Activated CD4-positive, alpha-beta T cell treated with anti-CD3 and anti-CD28 coated beads for 36 hours (primary cell): ENCODE data around the gene KRT86. TPM values are rescaled to one million over a fixed set of nuclear protein-coding genes. Genes with fewer than 3 reads are reported as not detected.
"Not testable (repeated sequence)": the region's sequence is repeated elsewhere in the genome, so short reads cannot be mapped to it uniquely, and the experiment has no call there.

Experiments used
- ATAC-seq: fragments of 200-7000 bp; cut with Tn5 transposase; one replicate; pipeline ENCODE4 v1.10.0; 2021; ENCODE audit warnings: mild to moderate bottlenecking, moderate library complexity
- CTCF ChIA-PET: fragments of 350-600 bp; sonication (Branson Sonifier 250); formaldehyde crosslinking; loops from one replicate; lab custom pipeline; 2021; ENCODE audit warnings: antibody characterized with exemption; lab: Charles Lee
- POLR2A ChIA-PET: fragments of 350-600 bp; sonication (Branson Sonifier 250); formaldehyde crosslinking; loops from one replicate; lab custom pipeline; 2021; ENCODE audit warnings: antibody characterized with exemption, inconsistent platforms; lab: Charles Lee
- DNase-seq: peaks from one replicate; pipeline ENCODE4 v3.0.0-alpha.2; 2020
- H3K27ac Mint-ChIP-seq: one replicate; pipeline ENCODE4 v1.8.0; 2021; ENCODE audit warnings: mixed read lengths
- H3K27me3 Mint-ChIP-seq: one replicate; pipeline ENCODE4 v1.8.0; 2021; ENCODE audit warnings: mixed read lengths
- H3K36me3 Mint-ChIP-seq: one replicate; pipeline ENCODE4 v1.8.0; 2021; ENCODE audit warnings: low read depth, mixed read lengths
- H3K4me1 Mint-ChIP-seq: one replicate; pipeline ENCODE4 v1.8.0; 2021; ENCODE audit warnings: mixed read lengths
- H3K4me3 Mint-ChIP-seq: one replicate; pipeline ENCODE4 v1.8.0; 2021; ENCODE audit warnings: mild to moderate bottlenecking, moderate library complexity, mixed read lengths
- H3K9me3 Mint-ChIP-seq: one replicate; pipeline ENCODE4 v1.8.0; 2021; ENCODE audit warnings: low read depth, mixed read lengths
- intact Hi-C, 2 experiments: fragments of 100-400 bp; cut with DNase I in 1 of 2; cut with micrococcal nuclease in 1 of 2; formaldehyde crosslinking; loops; one replicate each; pipeline versions ENCODE4 v1.14.2 to v1.15.1; 2022 to 2024; cut with DNase I, micrococcal nuclease
- total RNA-seq, 2 experiments: library from RNA; stranded (reverse); gene quantifications; one replicate each; pipeline ENCODE4 v1.2.3, GENCODE V29; 2021

Gene KRT86
- total RNA-seq, 2 experiments from 2014 or later: not detected

DNA sequence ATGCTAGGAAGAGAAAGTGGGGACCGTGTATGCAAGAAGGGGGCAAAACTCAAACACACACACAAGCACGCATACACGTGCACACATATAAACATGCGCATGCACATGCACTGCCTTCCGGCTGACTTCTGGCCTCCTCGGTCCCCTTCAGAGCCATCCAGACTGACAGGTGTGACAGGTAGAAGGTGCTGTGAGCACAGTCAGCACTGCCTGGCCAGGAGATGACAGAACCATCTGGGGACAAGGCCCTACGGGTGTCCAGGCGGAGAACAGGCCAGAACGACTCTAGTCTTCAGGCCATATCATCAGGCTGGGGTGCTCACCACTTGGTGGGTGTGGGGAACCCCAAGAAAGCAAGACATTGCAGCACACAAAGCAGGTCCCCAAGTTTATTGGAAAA lies 39.5 kb downstream of the KRT86 start:
- no peak overlapping the region for H3K4me3 Mint-ChIP-seq
- H3K4me1 Mint-ChIP-seq: peaks cover under 1% of the 10 kb centered on the region

DNA sequence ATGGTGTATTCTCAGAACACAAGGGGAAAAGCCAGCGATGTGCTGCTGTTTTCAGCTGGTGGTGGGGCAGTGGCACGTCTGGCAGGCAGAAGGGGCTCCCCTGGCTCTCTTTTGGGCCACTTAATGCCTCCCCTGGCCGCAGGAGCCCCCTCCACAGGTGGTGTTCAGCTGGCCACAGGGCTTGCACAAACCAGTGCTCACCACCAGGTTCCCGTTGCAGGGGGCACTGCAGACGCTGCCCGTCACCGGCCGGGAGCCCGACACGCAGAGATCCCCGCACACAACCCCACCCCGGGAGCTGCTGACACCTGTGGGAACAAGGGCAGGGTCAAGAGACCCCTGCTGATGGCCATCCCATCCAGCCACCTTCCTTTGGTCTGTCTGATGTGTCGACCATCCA lies 40.1 kb downstream of the KRT86 start:
- Mint-ChIP-seq H3K36me3 (no peaks in the 10 kb centered on the region), H3K4me1 (no peaks in the 10 kb centered on the region), H3K9me3 (no peaks in the 10 kb centered on the region), H3K27me3 (peaks cover 21% of the 10 kb centered on the region), H3K27ac (no peak overlapping the region), H3K4me3 (no peak overlapping the region)
- intact Hi-C loops: no loop called here
- CTCF ChIA-PET: interaction anchor here (0.7 to 0.8 kb wide), 2 partner anchors 30 to 57 kb away, joined by 3 read pairs; no protein-coding TSS in a partner anchor
- DNase-seq: no peak
- POLR2A ChIA-PET: no interaction called here
- no peak for ATAC-seq

More for the DNA sequence above, 39.5 kb downstream of the KRT86 start:
- no peak overlapping the region for H3K27ac Mint-ChIP-seq
- H3K9me3 Mint-ChIP-seq: no peaks in the 10 kb centered on the region
- peaks cover 26% of the 10 kb centered on the region for H3K27me3 Mint-ChIP-seq
- H3K36me3 Mint-ChIP-seq: no peaks in the 10 kb centered on the region
- ChIA-PET POLR2A (no interaction called here), CTCF (interaction anchor here (0.7 kb wide), 1 partner anchor 57 kb away, joined by 3 read pairs; no protein-coding TSS in a partner anchor)
- intact Hi-C loops: no loop called here
- ATAC-seq (no peak), DNase-seq (no peak)

DNA sequence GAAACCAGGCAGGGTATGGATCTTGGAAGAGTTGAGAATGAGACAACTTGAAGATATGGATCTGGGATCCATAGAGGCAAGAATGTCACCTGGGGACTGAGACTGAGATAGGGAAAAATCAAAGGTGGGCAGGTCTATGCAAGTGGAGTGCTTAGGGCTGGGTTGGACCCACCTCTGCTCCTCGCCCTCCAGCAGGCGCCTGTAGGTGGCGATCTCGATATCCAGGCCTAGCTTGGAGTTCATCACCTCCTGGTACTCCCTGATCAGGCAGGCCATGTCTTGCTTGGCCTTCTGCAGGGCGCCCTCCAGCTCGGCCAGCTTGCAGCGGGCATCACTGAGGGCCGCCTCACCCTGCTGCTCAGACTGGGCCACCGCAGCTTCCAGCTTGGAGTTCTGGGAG lies 41.3 kb downstream of the KRT86 start:
- intact Hi-C loops: loop anchor here in 1 of 2 experiments (5.0 kb wide), 1 partner anchor 33 kb away; no protein-coding TSS in a partner anchor
- DNase-seq: peak; percentile 67
- H3K9me3 Mint-ChIP-seq, H3K36me3 Mint-ChIP-seq, H3K4me3 Mint-ChIP-seq, POLR2A ChIA-PET, H3K4me1 Mint-ChIP-seq, H3K27ac Mint-ChIP-seq: not testable (repeated sequence)
- CTCF ChIA-PET: interaction anchor here (0.7 to 1.4 kb wide), 4 partner anchors 9 to 96 kb away, joined by 3 to 7 read pairs (median 5); no protein-coding TSS in a partner anchor
- peak; percentile 33 for ATAC-seq
- H3K27me3 Mint-ChIP-seq: peaks cover 15% of the 10 kb centered on the region

DNA sequence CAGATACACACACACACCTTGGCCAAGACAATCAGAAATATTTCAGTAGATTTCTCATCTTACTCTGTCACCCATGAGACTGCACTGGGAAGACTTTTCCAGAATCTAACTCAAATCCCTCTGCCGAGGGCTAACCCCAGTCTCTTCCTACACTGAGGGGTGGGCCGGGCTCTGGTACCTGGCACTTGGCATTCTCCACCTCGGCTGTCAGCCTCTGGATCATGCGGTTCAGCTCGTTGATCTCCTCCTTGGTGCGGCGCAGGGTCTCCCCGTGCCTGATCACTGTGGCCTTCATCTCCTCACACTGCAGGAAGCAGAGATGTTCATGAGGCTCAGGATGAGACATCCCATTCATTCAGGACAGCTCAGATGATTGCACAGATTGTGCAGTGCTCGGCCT lies 41.8 kb downstream of the KRT86 start:
- H3K27ac Mint-ChIP-seq: no peak overlapping the region
- ChIA-PET POLR2A (no interaction called here), CTCF (interaction anchor here (1.2 to 1.4 kb wide), 2 partner anchors 9 to 10 kb away, joined by 7 read pairs; no protein-coding TSS in a partner anchor)
- ATAC-seq: no peak
- H3K27me3 Mint-ChIP-seq: peaks cover 15% of the 10 kb centered on the region
- H3K36me3 Mint-ChIP-seq: no peaks in the 10 kb centered on the region
- intact Hi-C loops: loop anchor here in 1 of 2 experiments (5.0 kb wide), 1 partner anchor 34 kb away; no protein-coding TSS in a partner anchor
- no peak overlapping the region for H3K4me3 Mint-ChIP-seq
- no peak for DNase-seq
- H3K4me1 Mint-ChIP-seq: no peaks in the 10 kb centered on the region
- H3K9me3 Mint-ChIP-seq: no peaks in the 10 kb centered on the region

DNA sequence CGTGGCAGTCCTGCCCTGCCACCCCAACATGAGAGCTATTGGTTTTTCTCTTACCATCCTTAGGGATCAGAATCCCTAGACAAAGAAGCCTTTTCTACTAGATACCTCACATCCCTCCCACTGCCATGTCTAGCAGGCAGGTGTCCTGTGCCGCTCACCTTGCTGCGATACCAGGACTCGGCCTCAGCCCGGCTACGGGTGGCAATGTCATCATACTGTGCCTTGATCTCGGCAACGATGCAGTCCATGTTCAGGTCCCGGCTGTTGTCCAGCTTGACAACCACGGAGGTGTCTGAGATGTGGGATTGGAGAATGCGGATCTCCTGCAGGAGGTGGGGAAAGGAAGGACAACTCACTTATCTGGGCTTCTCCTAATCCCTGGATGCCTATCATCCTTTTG lies 42.3 kb downstream of the KRT86 start:
- Mint-ChIP-seq H3K27ac (no peak overlapping the region), H3K36me3 (no peaks in the 10 kb centered on the region), H3K4me1 (no peaks in the 10 kb centered on the region), H3K4me3 (no peak overlapping the region), H3K9me3 (no peaks in the 10 kb centered on the region), H3K27me3 (peaks cover 12% of the 10 kb centered on the region)
- POLR2A ChIA-PET: no interaction called here
- no peak for ATAC-seq
- no peak for DNase-seq
- CTCF ChIA-PET: interaction anchor here (1.2 kb wide), 1 partner anchor 10 kb away, joined by 7 read pairs; no protein-coding TSS in a partner anchor
- intact Hi-C loops: loop anchor here in 1 of 2 experiments (5.0 kb wide), 1 partner anchor 34 kb away; no protein-coding TSS in a partner anchor

DNA sequence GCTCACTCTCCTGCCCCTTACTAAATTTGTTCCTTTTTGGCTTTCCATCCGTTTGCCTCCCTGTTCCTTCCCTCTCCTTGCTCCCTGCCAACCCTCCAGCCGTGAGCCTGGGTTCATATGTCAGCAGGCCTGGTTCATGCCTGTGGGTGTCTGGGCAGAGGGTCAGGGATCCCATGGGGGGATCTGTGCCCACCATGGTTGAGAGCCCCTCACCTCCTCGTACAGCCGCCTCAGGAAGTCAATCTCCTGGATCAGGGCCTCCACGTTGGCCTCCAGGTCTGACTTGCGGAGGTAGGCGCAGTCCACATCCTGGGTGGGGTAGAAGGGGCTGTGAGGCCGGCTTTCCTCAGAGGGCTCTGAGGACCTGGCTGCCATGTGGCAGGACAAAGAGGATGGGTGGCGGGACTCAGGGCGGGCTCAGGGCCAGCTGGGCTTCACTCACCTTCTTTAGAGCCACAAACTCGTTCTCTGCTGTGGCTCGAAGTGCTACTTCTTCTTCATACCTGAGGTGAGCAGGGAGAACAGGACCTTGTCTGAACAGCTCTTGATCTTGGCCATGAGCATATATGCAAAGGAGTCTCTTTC lies 43.1 kb downstream of the KRT86 start:
- CTCF ChIA-PET: interaction anchor here (0.8 to 1.9 kb wide), 3 partner anchors 10 to 96 kb away, joined by 3 to 11 read pairs (median 3); no protein-coding TSS in a partner anchor
- ATAC-seq: no peak

DNA sequence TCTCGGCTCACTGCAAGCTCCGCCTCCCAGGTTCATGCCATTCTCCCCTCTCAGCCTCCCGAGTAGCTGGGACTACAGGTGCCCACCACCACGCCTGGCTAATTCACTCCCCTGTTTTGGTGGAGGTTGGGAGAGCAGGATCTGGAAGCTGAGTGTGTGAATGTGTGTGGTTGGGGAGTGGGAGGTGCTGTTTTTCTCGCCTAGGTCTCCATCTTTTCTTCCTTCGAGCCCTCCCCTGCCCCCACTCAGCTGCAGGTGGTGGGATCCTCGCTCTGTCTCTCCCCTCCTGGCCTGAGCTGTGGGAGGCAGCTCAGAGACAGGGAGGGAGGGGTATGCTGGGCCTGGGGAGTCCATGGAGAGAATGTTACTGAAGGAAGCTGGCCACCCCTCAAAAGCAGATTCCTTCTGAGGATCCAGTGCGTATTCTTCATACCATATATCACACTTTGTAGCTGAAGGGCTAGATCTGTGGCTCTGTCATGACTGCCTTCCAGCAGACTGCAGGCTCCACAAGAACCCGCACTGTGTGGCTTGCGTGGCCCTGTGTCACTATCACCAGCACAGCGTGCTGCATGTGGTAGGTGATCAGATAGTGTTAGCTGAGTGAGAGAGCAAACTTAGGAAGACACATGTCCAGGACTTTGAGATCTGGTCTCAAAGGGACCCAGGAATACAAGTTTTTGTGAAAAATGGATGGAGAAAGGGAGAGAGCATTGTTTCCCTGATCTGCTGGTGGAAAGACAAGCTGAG lies 44.0 kb downstream of the KRT86 start:
- Mint-ChIP-seq H3K27ac (no peak overlapping the region), H3K36me3 (no peaks in the 10 kb centered on the region), H3K4me1 (no peaks in the 10 kb centered on the region), H3K27me3 (peaks cover 18% of the 10 kb centered on the region), H3K9me3 (no peaks in the 10 kb centered on the region), H3K4me3 (no peak overlapping the region)
- ChIA-PET CTCF (interaction anchor here (0.8 to 1.9 kb wide), 6 partner anchors 9 to 97 kb away, joined by 3 to 11 read pairs (median 4); no protein-coding TSS in a partner anchor), POLR2A (no interaction called here)
- DNase-seq: no peak
- intact Hi-C loops: loop anchor here in 1 of 2 experiments (5.0 kb wide), 1 partner anchor 36 kb away; no protein-coding TSS in a partner anchor
- no peak for ATAC-seq

More for the DNA sequence above, 43.1 kb downstream of the KRT86 start:
- POLR2A ChIA-PET: no interaction called here
- intact Hi-C loops: loop anchor here in 1 of 2 experiments (5.0 kb wide), 1 partner anchor 35 kb away; no protein-coding TSS in a partner anchor
- Mint-ChIP-seq H3K4me1 (no peaks in the 10 kb centered on the region), H3K36me3 (no peaks in the 10 kb centered on the region), H3K4me3 (no peak overlapping the region), H3K9me3 (no peaks in the 10 kb centered on the region), H3K27ac (no peak overlapping the region), H3K27me3 (peaks cover 16% of the 10 kb centered on the region)
- DNase-seq: no peak

DNA sequence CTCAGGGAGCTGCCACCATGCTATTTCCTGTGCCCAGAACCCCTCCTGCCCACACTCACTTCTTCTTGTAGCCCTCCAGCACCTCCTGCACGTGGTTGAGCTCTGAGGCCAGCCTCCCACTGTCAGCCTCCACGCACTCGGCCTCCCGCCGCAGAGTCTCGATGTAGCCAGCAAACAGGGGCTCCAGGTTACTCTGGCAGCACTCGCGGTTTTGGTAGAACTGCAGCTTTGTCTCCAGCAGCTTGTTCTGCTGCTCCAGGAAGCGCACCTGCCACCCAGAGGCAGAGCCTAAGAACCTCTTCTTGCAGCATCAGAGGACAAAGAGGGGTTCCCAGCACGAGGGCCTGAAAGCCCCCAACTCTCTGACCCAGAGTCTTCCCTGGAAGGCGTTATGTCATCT lies 44.7 kb downstream of the KRT86 start:
- Mint-ChIP-seq H3K36me3 (no peaks in the 10 kb centered on the region), H3K27me3 (peaks cover 18% of the 10 kb centered on the region), H3K4me1 (no peaks in the 10 kb centered on the region), H3K4me3 (no peak overlapping the region), H3K9me3 (no peaks in the 10 kb centered on the region), H3K27ac (no peak overlapping the region)
- intact Hi-C loops: loop anchor here in 1 of 2 experiments (5.0 kb wide), 1 partner anchor 37 kb away; no protein-coding TSS in a partner anchor
- ChIA-PET POLR2A (no interaction called here), CTCF (interaction anchor here (1.0 to 1.9 kb wide), 5 partner anchors 8 to 97 kb away, joined by 3 to 11 read pairs (median 5); no protein-coding TSS in a partner anchor)
- ATAC-seq (no peak), DNase-seq (no peak)

DNA sequence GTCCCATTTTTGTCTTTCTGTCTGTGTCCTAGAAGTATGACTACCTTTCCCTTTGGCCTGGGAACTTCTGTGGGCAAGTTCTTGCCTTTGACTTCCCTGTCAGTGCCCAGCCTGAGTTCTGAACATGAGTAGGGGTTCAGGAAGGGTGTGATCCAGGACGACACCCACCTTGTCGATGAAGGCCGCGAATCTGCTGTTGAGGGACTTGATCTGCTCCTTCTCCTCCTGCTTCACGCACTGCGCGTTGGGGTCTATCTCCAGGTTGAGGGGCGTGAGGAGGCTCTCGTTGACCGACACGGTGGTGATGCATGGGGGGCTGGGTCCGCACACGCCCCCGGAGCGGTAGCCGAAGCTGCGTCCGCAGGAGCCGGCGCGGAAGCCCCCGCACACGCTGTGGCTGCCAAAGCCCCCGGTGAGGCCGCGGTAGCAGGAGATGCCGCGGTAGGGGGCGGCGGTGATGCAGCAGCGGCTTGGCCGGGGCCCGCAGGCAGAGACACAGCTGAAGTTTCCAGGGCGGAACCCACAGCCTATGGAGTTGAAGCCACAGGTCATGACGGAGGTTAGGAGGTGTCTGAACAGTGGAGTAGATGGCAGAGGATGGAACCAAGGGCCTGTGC lies 46.4 kb downstream of the KRT86 start, which contains the start of gene KRT83:
KRT83 (minus strand) TSS at position 615 of the 617 bp plus-strand sequence; CDS start at position 552, 63 bp downstream.
- ChIA-PET POLR2A (no interaction called here), CTCF (no interaction called here)
- Mint-ChIP-seq H3K27ac (no peak within 1 kb of the TSS), H3K9me3 (no peaks in the 10 kb centered on the region), H3K4me1 (no peaks in the 10 kb centered on the region), H3K27me3 (peaks cover 20% of the 10 kb centered on the region), H3K4me3 (no peak within 1 kb of the TSS), H3K36me3 (no peaks in the 10 kb centered on the region)
- intact Hi-C loops: no loop called here
- DNase-seq (no peak), ATAC-seq (no peak)

DNA sequence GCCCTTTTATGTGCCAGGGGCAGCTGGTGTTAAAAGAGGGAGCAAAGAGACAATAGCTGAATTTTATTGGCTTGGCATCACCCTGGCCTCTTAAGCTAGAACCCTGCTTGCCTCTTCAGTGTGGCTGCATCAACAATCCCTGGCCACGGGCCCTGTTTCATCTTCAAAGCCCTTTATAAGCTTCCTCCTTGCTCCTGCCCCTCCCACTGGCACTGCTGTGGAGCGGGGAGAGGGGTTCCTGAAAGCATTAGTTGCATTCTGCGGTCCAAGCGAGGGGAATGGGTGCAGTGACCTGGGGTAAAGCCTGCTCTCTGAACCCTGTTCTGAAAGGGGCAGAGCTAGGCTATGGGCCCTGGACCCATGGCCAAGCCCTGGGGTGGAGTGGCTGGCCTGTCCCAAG lies 47.0 kb downstream of the KRT86 start:
- H3K36me3 Mint-ChIP-seq: no peaks in the 10 kb centered on the region
- no peak overlapping the region for H3K27ac Mint-ChIP-seq
- ChIA-PET CTCF (interaction anchor here (1.3 kb wide), 1 partner anchor 10 kb away, joined by 3 read pairs; no protein-coding TSS in a partner anchor), POLR2A (no interaction called here)
- H3K9me3 Mint-ChIP-seq: no peaks in the 10 kb centered on the region
- no peak for ATAC-seq
- H3K4me3 Mint-ChIP-seq: no peak overlapping the region
- no peaks in the 10 kb centered on the region for H3K4me1 Mint-ChIP-seq
- peaks cover 20% of the 10 kb centered on the region for H3K27me3 Mint-ChIP-seq
- DNase-seq: no peak
- intact Hi-C loops: no loop called here

DNA sequence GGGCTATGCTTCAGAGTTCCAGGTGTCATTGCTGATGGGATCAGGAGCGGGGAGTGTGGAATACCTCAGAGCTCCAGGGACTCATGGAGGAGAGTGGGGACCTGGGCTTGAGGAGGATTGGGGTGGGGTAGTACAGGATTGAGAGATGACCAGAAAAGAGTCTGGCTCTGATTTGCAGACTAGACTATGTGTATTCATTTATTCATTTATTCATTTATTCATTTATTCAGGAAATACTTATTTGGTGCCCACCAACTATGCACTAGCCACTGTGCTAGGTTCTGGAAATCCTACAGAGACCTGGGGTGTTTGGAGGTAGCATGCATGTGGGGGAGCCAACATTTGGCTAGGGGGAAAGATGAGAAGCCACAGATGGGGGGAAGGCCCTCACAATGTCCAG lies 47.6 kb downstream of the KRT86 start:
- ChIA-PET CTCF (interaction anchor here (1.3 kb wide), 1 partner anchor 10 kb away, joined by 3 read pairs; no protein-coding TSS in a partner anchor), POLR2A (no interaction called here)
- Mint-ChIP-seq H3K4me1 (peaks cover 4% of the 10 kb centered on the region), H3K9me3 (no peaks in the 10 kb centered on the region), H3K4me3 (no peak overlapping the region), H3K36me3 (no peaks in the 10 kb centered on the region), H3K27ac (no peak overlapping the region), H3K27me3 (peaks cover 20% of the 10 kb centered on the region)
- intact Hi-C loops: no loop called here
- no peak for DNase-seq
- ATAC-seq: no peak
